ENCODE data around the gene PTPRD.
A peak's percentile ranks its signal among the peaks of the same experiment; 100 is the strongest.

DNA sequence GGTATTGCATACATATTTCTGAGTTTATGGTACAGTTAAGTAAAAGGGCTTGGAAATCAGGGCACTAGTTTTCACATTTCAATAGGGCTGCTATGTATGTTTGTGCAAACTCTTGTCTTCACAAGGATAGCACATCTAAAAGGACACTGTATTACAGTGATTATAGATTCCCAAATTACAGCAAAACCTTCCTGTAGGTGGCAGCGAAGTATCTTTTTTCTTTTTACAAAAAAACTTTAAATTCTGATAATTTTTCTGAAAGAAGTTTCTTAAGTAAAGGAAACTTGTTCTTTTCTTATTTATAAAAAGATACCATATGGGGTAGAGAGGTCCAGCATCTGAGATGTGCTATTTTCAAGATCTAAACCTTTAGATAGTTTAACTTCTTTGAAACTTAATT lies 337.8 kb downstream of the PTPRD start:
- TF ChIP-seq, protein P1, sequence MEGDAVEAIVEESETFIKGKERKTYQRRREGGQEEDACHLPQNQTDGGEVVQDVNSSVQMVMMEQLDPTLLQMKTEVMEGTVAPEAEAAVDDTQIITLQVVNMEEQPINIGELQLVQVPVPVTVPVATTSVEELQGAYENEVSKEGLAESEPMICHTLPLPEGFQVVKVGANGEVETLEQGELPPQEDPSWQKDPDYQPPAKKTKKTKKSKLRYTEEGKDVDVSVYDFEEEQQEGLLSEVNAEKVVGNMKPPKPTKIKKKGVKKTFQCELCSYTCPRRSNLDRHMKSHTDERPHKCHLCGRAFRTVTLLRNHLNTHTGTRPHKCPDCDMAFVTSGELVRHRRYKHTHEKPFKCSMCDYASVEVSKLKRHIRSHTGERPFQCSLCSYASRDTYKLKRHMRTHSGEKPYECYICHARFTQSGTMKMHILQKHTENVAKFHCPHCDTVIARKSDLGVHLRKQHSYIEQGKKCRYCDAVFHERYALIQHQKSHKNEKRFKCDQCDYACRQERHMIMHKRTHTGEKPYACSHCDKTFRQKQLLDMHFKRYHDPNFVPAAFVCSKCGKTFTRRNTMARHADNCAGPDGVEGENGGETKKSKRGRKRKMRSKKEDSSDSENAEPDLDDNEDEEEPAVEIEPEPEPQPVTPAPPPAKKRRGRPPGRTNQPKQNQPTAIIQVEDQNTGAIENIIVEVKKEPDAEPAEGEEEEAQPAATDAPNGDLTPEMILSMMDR (conservative IDR thresholded peaks at IDR 0.05; ENCODE audit: low read depth, low read length), result peak; percentile 37; the same call in 1 of the 2 replicates
- TF ChIP-seq EZH2 (IDR thresholded peaks at IDR 0.05; ENCODE audit: borderline replicate concordance, low read depth, low read length, poor library complexity, severe bottlenecking), result no peak
